GM12801 (cell line): ENCODE data around the gene BEGAIN.

Experiments
- TF ChIP-seq, protein P1 (sequence below): IDR thresholded peaks from one replicate; pipeline ENCODE4 v1.5.1; 2011; ENCODE audit warnings: control low read depth; ENCODE audit not compliant: insufficient read length; ENCODE audit errors: extremely low read depth

The BEGAIN gene

DNA sequence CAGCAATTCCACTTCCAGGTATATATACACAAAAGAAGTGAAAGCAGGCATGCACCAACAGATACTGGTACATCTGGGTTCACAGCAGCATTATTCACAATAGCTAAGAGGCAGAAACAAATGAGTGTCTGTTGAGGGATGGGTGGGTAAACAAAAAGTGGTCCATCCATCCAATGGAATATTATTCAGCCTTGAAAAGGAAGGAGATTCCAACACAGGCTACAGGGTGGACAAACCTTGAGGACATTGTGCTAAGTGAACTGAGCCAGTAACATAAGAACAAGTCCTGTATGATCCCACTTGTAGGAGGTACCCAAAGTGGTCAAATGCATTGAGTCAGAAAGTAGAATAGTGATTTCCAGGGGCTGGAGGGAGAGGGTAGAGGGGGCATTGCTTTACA is 27.6 kb upstream of the BEGAIN start:
- TF ChIP-seq, protein P1, sequence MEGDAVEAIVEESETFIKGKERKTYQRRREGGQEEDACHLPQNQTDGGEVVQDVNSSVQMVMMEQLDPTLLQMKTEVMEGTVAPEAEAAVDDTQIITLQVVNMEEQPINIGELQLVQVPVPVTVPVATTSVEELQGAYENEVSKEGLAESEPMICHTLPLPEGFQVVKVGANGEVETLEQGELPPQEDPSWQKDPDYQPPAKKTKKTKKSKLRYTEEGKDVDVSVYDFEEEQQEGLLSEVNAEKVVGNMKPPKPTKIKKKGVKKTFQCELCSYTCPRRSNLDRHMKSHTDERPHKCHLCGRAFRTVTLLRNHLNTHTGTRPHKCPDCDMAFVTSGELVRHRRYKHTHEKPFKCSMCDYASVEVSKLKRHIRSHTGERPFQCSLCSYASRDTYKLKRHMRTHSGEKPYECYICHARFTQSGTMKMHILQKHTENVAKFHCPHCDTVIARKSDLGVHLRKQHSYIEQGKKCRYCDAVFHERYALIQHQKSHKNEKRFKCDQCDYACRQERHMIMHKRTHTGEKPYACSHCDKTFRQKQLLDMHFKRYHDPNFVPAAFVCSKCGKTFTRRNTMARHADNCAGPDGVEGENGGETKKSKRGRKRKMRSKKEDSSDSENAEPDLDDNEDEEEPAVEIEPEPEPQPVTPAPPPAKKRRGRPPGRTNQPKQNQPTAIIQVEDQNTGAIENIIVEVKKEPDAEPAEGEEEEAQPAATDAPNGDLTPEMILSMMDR, result no peak

DNA sequence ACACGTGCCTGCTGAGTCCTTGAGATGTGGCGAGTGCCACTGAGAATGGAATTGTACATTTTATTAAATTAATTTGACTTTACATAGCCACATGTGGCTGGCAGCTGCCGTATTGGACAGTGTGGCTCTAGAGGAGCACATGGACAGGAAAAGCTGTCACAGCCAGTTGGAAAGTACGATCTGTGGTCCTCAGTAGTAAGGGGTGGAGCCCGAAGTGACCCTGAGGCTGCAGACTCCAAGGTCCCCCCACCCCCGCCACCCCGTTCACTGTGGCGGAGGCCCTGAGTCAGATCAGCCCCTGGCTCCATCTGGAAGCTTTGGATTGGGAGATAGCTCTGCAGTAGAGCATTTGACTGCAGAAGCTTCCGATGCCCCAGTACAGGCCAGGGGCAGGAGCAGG is 25.8 kb upstream of the BEGAIN start:
- TF ChIP-seq, protein P1, result no peak

DNA sequence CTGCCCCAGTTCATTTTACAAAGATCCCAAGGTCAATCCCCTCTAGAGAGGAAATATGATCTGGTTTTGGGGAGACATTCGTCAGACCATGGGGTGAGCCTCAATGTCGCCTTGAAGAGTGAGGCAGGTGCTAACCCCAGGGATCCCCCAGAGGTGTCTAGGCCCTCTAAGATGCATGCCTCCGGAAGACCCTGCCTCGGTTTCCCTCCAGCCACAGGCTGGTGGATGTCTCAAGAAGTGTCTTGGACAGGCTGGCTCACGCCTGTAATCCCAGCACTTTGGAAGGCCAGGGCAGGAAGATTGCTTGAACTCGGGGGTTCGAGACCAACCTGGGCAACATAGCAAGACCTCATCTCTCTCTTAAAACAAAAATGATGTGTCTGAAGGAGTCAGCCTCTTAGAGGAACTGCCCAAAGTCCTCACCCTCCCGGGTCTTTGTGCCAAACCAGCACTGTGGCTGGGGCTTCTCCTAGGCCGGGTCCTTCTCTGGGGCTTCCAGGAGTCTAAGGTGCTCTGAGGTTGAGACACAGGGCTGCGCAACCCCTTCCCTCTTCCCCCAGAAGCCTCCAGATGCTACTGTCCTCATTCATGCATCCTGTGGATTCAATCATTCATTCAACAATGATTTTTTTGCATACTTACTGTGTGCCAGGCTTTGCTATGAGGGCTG is 24.7 kb upstream of the BEGAIN start:
- TF ChIP-seq, protein P1, result no peak

DNA sequence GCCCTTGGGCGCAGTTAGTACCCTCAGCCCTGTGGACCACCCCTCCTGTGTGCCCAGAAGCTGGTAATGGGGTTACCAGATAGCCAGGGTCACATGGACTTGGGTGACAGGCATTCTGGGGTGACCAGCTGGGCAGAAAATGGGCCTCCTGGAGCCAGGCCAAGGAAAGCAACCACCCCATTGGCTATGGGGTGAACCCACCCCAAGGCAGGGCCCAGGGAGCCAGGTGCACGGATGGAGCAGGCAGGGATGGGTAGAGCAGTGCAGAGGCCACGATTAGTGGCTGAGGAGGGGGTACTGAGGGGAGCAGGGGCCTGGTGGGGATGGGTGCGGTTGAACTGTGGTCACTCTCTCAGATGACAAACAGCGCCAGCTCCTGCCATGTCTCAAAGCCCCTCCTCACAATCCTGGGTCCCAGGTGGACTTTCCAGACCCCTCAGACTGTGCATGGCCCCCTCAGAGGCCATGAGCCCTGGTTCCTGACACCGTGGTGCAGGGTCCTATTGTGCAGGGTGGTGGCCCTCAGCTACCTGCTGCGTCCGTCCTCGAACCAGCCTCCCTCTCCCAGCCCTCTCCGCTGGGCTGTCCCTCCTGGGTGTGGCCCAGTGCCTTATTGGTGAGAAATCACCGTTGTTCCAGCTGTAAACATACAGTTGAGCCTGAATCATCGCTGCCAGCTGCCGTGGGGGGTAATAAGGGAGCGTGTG is 23.4 kb upstream of the BEGAIN start:
- TF ChIP-seq, protein P1, result no peak

DNA sequence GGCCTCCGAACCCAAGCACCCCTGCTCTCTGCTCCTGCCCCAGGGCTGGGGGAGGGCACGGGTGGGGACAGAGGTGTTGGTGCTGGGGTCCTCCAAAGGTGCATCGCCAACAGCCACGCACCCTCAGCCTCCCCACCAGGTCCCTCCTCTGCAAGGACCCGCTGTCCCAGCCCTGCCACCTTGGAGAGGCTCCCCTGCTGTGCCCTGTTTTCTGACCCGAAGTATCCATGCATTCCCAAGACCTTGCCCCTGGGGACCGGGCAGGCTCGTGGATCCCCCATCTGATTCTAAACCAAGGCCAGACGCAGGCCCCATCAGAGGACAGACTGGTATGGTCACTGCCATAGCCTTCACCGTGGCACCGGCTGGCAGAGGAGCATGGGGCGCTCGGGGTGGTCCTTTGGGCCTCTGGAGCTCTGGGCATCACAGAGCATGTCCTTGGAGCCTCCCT is 22.7 kb upstream of the BEGAIN start:
- TF ChIP-seq, protein P1, result no peak

DNA sequence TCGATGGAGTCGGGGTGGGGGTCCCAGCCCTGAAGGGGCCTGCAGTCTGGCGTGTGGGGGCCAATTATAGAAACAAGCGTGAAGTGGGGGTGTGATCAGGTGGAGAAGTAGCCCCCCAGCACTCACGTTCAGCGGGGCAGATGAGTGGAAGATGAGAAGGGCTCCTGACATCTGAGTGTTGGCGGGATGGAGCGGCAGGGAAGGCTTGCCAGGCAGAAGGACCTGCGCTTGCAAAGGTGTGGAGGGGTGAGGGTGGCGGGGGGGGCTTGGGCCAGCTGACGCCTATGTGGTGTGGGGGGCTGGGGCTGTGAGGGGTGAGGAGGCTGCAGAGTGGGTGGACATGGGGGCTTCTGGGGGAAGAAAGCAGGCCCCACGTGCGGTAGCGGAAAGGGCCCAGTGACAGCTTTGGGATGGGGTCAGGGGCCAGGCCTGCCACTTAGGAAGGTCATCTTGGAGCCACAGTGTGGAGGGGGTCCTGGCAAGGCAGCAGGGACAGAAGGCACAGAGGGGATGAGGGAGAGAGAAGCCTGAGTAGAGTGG is 22.2 kb upstream of the BEGAIN start:
- TF ChIP-seq, protein P1, result no peak

DNA sequence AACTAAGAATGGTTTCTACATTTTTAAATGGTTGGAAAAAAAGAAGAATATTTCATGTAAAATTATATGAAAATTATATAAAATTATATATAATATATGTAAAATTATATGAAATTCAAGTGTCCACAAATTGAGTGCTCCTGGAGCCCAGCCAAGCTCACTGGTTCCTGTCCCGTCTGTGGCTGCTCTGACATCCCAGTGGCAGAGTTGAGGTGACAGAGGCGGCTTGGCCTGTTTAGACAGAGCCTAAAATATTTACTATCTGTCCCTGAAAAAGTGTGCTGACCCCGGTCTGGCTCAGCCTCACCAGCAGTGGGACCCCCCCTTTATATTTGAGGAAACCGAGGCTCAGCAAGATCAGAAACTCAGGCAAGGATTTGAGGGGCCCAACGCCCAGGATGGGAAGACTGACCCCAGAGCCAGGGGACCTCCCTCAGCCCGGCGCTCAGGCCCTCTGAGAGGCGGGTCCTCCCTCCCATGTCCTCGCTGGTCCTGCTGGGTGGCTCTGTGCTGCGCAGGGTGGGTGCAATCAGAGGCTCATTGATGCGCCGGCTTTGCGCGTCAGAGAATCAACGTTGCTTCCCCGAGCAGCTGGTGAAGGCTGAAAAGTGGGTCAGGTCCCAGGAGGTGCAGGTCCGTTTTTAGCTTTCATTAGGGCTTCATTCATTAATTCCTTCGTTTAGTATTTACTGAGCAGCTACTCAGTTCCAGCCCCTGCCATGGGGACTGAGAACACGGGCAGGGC is 21.5 kb upstream of the BEGAIN start:
- TF ChIP-seq, protein P1, result no peak
